Hepatocyte (in vitro differentiated cells): ENCODE results near the gene PRR30. TPM values are rescaled to one million over a fixed set of nuclear protein-coding genes. Genes with fewer than 3 reads are reported as not detected.

Experiments
- DNase-seq: peaks from one replicate; pipeline ENCODE4 v3.0.0-alpha.2; 2016; ENCODE audit warnings: low spot score
- H2AFZ ChIP-seq: fragments of 200-600 bp; sonication (generic); 2 replicates; pipeline ENCODE4 v1.6.0; 2016; ENCODE audit warnings: antibody characterized with exemption, mild to moderate bottlenecking
- H3K27ac ChIP-seq: fragments of 200-600 bp; sonication (generic); 2 replicates; pipeline ENCODE4 v1.5.1; 2016; ENCODE audit warnings: mild to moderate bottlenecking
- H3K27me3 ChIP-seq: fragments of 200-600 bp; sonication (generic); 2 replicates; pipeline ENCODE4 v1.6.1; 2016
- H3K36me3 ChIP-seq: fragments of 200-600 bp; sonication (generic); replicated peaks from 2 replicates; pipeline ENCODE4 v1.5.1; 2016; ENCODE audit warnings: low read depth; ENCODE audit not compliant: insufficient read depth
- H3K4me1 ChIP-seq: fragments of 200-600 bp; sonication (generic); 2 replicates; pipeline ENCODE4 v1.5.1; 2016; ENCODE audit warnings: mild to moderate bottlenecking, moderate library complexity; ENCODE audit not compliant: insufficient read depth
- H3K4me2 ChIP-seq: fragments of 200-600 bp; sonication (generic); 2 replicates; pipeline ENCODE4 v1.6.0; 2016
- H3K4me3 ChIP-seq: fragments of 200-600 bp; sonication (generic); 2 replicates; pipeline ENCODE4 v1.5.1; 2016; ENCODE audit warnings: mild to moderate bottlenecking
- H3K79me2 ChIP-seq: fragments of 200-600 bp; sonication (generic); 2 replicates; pipeline ENCODE4 v1.6.0; 2017; ENCODE audit warnings: mild to moderate bottlenecking
- H3K9me2 ChIP-seq: fragments of 200-600 bp; sonication (generic); replicated peaks from 2 replicates; pipeline ENCODE4 v1.6.0; 2017; ENCODE audit warnings: mild to moderate bottlenecking; ENCODE audit not compliant: insufficient read depth
- H3K9me3 ChIP-seq: fragments of 200-600 bp; sonication (generic); 2 replicates; pipeline ENCODE4 v1.5.1; 2016; ENCODE audit warnings: low read depth, mild to moderate bottlenecking
- H4K20me1 ChIP-seq: fragments of 200-600 bp; sonication (generic); 2 replicates; pipeline ENCODE4 v1.6.0; 2016; ENCODE audit warnings: mild to moderate bottlenecking; ENCODE audit not compliant: insufficient read depth, poor library complexity, severe bottlenecking
- CTCF ChIP-seq: fragments of 200-600 bp; sonication (generic); IDR thresholded peaks from 2 replicates; pipeline ENCODE4 v1.5.1; 2016; ENCODE audit warnings: antibody characterized with exemption, mild to moderate bottlenecking; ENCODE audit not compliant: poor library complexity
- EZH2 ChIP-seq: fragments of 200-600 bp; sonication (generic); IDR thresholded peaks from 2 replicates; pipeline ENCODE4 v1.6.1; 2016; ENCODE audit warnings: antibody characterized with exemption, mild to moderate bottlenecking, borderline replicate concordance
- EZH2phosphoT487 ChIP-seq: fragments of 200-600 bp; sonication (generic); IDR thresholded peaks from one replicate; pipeline ENCODE4 v1.6.1; 2018; ENCODE audit warnings: antibody characterized with exemption, mild to moderate bottlenecking, low read depth, moderate library complexity; ENCODE audit not compliant: unreplicated experiment, severe bottlenecking
- WGBS: methylation state at CpG from one replicate; pipeline ENCODE4 v1.1.6; 2016; ENCODE audit warnings: low lambda C conversion rate; ENCODE audit errors: missing lambda C conversion rate; 5-methylcytosine and 5-hydroxymethylcytosine counted together
- polyA plus RNA-seq: library from polyadenylated mRNA; unstranded; fragments of >200 nt; fragmentation: Nextera tagmentation; extraction: Ambion mirVana; gene quantifications from 2 replicates; pipeline ENCODE4 v1.2.1, GENCODE V29; 2016
- total RNA-seq: library from RNA; depleted of rRNA; stranded (reverse); fragments of >200 nt; gene quantifications from 2 replicates; pipeline ENCODE4 v1.2.3, GENCODE V29; 2014

Gene PRR30
- total and polyA plus RNA-seq, 2 experiments from 2014 or later, result not detected

GRCh38 chr2:27158468-27158867 lies 19.3 kb upstream of the PRR30 start:
- H3K9me2 ChIP-seq, result no peaks in the 10 kb centered on the region
- TF ChIP-seq EZH2phosphoT487 (no peak), EZH2 (no peak), CTCF (no peak)
- no peak overlapping the region for H3K4me2 ChIP-seq
- 62% methylated on average over 5 of the region's 6 CpGs for WGBS
- H3K27ac ChIP-seq, result no peak overlapping the region
- DNase-seq, result no peak
- H3K4me3 ChIP-seq, result no peak overlapping the region
- no peaks in the 10 kb centered on the region for H3K79me2 ChIP-seq
- no peak overlapping the region for H2AFZ ChIP-seq
- H3K4me1 ChIP-seq, result no peaks in the 10 kb centered on the region
- no peaks in the 10 kb centered on the region for H3K36me3 ChIP-seq
- H3K27me3 ChIP-seq, result no peaks in the 10 kb centered on the region
- no peaks in the 10 kb centered on the region for H4K20me1 ChIP-seq
- H3K9me3 ChIP-seq, result no peaks in the 10 kb centered on the region

GRCh38 chr2:27155069-27155520 lies 15.9 kb upstream of the PRR30 start:
- Histone ChIP-seq H3K4me3 (no peak overlapping the region), H3K27ac (no peak overlapping the region), H3K36me3 (no peaks in the 10 kb centered on the region), H3K4me2 (no peak overlapping the region), H3K9me3 (no peaks in the 10 kb centered on the region), H4K20me1 (no peaks in the 10 kb centered on the region), H3K27me3 (no peaks in the 10 kb centered on the region), H3K4me1 (no peaks in the 10 kb centered on the region), H3K79me2 (no peaks in the 10 kb centered on the region), H3K9me2 (no peaks in the 10 kb centered on the region), H2AFZ (no peak overlapping the region)
- 88% methylated on average over 9 of the region's 9 CpGs for WGBS
- TF ChIP-seq EZH2phosphoT487 (no peak), EZH2 (no peak), CTCF (no peak)
- no peak for DNase-seq

GRCh38 chr2:27154488-27154887 lies 15.3 kb upstream of the PRR30 start:
- Histone ChIP-seq H3K4me3 (no peak overlapping the region), H3K79me2 (no peaks in the 10 kb centered on the region), H2AFZ (no peak overlapping the region), H3K4me1 (no peaks in the 10 kb centered on the region), H3K36me3 (no peaks in the 10 kb centered on the region), H4K20me1 (no peaks in the 10 kb centered on the region), H3K9me2 (no peaks in the 10 kb centered on the region), H3K27me3 (no peaks in the 10 kb centered on the region), H3K4me2 (no peak overlapping the region), H3K27ac (no peak overlapping the region), H3K9me3 (no peaks in the 10 kb centered on the region)
- WGBS, result 75% methylated on average over 6 of the region's 6 CpGs
- DNase-seq, result no peak
- no peak for TF ChIP-seq CTCF
- TF ChIP-seq EZH2phosphoT487, result no peak
- TF ChIP-seq EZH2, result no peak
